GM21529 (cell line): ENCODE measurements around the gene ASTL.
"Not testable (repeated sequence)": the region's sequence is repeated elsewhere in the genome, so short reads cannot be mapped to it uniquely, and the experiment has no call there.

Experiments
- ATAC-seq: cut with Tn5 transposase; IDR thresholded peaks from one replicate; pipeline ENCODE4 v1.9.1; 2021; ENCODE audit not compliant: unreplicated experiment

ASTL gene

DNA sequence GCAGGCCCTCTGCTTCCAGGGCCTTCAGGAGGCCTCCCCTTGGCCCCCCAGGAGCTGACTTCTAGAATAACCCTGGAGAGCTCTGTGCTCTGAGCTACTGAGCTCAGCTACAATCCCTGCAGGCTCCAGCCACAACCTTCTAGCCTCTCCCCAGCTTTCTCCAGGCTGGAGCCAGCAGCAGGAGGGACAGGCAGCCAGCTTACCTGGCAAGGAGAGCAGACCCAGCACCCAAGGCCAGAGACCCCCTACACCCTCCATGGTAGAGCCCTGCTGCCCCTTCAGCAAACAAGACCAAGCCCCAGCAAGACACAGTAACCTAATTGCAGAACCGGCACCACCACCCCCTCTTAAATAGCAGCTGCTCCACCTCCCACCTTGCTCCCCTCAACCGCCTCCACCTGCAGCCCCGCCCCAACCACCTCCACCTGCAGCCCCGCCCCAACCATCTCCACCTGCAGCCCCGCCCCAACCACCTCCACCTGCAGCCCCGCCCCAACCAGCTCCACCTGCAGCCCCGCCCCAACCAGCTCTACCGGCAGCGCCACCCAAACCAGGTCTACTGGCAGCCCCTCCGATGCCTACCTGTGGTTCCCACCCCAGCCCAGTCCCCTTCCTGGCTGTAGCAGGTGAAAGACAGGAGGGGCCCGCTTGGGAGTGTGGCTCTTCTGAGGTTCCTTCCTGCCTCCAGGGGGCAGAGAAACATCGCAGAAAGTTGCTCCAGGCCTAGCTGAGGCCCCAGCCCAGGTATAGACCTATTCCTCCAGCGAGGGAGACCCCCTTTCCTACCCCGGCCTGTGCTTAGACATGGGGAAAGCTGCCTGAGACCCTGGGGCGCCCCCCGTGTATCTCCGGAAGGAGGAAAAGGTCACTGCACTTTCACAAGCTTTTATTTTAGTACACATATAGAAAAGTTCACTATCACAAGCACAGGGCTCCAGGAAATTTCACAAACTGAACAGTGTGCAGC lies at the start of gene ASTL:
TSS of gene ASTL (minus strand) at position 324 of the 967 bp plus-strand sequence. CDS start at position 258, 66 bp downstream.
- ATAC-seq: peak; percentile 36

GRCh38 chr2:96186562-96186961 lies 48.3 kb upstream of the ASTL start:
- no peak for ATAC-seq

DNA sequence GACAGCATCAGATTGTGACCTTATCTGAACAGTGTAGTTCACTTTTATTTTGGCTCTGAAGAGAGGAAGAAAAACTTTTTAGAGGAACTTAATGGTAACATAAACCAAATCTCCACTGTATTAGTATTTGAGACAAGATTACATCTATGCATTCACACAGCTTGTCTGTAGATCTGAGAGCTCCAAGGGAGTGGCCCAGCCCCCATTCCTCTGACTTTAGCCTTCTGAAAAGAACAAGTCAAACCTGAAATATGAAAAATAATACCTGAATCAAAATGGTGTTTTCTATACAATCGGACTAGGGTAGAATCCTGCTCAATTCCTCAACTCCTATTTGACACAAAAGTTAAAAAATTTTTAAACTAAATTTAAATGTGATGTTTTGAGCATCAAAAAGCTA lies 47.2 kb upstream of the ASTL start:
- no peak for ATAC-seq

DNA sequence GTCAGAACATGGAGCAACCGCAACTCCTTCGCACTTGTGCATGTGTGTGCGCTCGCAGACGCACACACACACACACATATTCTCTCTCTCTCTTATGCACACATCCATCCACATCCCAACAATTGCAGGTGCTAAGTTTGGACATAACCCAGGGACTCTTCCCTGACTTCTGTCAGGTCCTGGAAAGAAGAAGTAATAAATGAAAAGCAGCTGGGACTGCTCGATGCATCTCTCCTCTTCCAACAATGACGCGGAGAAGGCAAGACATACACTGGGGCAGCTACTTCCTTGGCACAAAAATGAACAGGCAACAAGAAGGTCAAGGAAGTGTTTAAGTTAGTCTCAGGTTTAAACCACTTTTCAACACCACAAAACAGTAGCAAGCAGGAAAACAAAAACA lies 46.7 kb upstream of the ASTL start:
- no peak for ATAC-seq

DNA sequence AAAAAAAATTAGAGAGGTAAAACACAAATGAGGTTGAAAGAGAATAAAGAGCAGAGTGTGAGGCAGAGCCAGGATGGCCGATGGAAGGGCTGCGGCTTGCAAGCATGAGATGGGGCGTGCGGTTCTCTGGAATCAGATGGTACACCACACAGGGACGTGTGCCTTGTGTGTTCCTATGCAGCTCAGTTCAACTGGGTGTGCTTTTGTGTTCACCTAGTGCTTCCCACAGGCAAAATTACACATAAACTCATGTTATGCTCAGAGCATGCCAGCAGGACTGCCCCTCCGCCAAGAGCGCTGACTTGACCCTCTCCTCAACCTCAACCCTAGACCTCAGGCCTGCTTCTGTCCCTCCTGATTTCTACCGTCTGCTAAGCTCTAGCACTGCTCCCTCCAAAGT lies 45.9 kb upstream of the ASTL start:
- no peak for ATAC-seq

DNA sequence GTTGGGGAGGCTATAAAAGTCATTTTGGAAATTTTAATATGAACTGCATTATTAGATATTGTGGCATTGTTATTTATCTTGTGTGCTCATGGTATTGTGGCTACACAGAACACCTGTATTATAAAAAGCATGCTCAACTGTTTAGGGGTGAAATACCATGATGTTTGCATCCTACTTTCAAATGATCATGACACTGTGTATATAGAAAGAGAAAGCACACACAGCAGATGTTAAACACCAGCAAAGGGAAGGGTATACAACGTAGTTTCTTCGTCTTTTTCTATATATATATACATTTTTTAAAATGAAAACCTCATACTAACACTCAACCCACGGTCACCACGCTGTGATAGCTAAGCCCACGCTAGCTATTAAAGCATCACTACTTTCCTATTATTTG lies 43.2 kb upstream of the ASTL start:
- no peak for ATAC-seq

- ATAC-seq: no peak
Observed at GRCh38 chr2:96180521-96180920, 42.2 kb upstream of the ASTL start.

DNA sequence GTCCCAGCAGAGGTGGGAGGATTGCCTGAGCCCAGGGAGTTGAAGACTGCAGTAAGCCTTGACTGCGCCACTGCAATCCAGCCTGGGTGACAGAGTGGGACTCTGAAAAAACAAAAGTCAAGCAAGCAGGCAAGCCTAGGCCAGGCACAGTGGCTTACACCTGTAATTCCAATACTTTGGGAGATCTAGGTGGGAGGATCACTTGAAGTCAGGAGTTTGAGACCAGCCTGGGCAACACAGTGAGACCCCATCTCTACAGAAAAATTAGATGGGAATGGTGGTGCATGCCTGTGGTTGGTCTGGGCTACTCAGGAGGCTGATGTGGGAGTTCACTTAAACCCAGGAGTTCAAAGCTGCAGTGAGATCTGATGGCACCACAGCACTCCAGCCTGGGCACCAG lies 41.7 kb upstream of the ASTL start:
- no peak for ATAC-seq

DNA sequence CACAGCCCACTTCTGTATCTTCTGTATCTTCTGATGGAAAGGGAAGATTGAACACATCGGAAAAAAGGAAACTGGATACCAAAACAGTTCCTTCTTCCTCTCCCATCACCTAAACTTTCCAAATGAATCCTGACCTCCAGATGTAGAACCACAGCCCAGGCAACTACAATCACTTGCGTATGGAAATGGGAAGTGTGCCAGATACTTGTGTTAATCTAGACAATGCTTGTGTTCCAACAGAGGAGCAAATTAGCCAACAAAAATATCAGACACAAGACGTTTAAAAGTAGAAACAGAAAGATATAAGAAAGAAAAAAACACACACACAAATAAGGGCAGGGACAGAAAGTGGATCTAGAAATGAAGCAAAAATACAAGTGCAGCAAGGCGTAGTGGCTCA lies 38.4 kb upstream of the ASTL start:
- no peak for ATAC-seq

DNA sequence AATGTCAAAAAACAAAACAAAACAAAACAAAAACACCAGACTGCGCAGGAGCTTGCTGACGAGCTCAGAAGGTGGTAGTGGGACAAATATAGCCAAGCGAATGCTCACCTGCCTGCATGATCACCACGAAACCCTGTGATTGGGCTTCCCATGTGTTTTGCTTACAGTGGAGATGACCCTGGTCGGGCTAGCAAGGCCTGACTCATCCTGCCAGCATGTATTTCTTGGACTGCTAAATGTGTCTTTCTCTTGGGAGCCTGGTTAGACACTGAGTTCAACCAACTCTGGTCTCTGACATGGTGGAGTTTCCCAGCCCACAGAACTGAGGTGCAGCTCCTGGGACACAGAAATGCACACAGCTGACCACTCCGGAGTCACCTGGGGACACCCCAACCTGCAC lies 37.6 kb upstream of the ASTL start:
- ATAC-seq: no peak

DNA sequence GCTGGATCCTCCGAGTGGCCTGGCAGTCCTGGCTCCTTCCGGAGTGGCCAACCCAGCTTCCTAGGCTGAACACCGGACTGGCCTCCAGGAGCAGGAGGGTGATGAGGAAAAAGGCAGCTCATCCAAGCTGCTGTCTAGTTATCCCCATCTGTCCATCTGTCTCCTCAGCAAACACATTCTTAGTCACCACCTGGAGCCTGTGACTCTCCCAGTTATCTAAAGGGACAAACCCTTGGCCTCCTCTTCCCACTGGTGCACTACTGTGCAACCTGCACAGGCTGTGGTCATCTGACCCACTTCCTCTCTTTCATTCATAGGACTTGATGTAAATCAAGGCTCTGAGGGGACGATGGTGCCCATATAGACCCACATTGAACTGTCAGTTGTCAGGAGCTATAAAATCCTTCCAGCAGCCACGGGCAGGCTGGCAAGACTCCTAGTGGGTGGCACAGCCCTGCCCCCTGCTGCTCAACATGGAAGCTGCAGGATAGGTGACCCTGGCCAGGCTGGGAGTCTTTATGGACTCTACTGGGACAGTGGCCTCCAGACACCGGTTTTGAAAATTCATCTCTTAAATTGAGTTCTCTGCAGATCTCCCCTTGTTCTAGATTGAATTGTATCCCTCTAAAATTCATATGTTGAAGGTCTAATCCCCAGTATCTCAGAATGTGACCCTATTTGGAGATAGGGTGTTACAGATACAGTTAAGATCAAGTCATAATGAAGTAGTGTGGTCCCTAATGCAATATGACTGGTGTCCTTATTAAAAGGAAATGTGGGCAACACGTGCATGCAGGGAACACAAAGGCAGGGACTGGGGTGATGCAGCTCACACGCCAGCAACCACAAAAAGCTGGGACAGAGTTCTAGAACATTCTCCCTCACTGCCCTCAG lies 36.2 kb upstream of the ASTL start:
- ATAC-seq: peak; percentile 83

DNA sequence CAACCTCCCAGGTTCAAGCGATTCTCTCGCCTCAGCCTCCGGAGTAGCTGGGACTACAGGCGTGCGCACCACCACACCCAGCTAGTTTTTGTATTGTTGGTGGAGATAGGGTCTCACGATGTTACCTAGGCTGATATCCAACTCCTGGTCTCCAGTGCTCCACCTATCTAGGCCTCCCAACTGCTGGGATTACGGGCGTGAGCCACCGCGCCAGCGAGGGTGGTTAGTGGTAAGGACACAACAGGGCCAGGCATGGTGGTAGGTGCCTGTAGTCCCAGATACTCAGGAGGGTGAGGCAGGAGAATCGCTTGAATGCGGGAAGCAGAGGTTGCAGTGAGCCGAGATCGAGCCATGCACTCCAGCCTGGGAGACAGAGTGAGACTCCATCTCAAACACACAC lies 33.5 kb upstream of the ASTL start:
- ATAC-seq: no peak

GRCh38 chr2:96170626-96171025 lies 32.3 kb upstream of the ASTL start:
- no peak for ATAC-seq

DNA sequence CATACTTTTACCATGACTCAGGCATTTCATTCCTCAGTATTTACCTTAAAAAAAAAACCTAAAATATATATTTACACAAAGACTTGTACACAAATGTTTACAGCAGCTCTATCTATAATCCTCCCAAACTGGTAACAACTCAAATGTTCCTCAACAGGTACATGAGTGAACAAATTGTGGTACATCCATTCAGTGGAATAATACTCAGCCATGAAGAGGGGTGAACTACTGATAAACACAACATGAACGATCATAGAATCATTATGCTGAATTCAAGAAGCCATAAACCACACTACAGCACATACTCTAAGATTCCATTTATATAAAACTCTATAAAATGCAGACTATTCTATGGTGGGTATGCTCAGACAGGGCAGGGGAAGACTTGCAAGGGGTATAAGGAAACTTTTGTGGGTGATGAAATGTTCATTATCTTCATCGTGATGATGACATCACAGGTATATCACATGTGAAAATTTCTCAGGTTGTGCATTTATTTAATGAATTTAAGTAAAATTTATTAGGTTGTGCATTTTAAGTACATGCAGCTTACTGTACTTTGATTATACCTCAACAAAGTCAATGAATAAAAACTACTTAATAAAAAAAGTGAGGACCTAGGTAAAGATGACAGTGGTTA lies 31.7 kb upstream of the ASTL start:
- ATAC-seq: no peak

DNA sequence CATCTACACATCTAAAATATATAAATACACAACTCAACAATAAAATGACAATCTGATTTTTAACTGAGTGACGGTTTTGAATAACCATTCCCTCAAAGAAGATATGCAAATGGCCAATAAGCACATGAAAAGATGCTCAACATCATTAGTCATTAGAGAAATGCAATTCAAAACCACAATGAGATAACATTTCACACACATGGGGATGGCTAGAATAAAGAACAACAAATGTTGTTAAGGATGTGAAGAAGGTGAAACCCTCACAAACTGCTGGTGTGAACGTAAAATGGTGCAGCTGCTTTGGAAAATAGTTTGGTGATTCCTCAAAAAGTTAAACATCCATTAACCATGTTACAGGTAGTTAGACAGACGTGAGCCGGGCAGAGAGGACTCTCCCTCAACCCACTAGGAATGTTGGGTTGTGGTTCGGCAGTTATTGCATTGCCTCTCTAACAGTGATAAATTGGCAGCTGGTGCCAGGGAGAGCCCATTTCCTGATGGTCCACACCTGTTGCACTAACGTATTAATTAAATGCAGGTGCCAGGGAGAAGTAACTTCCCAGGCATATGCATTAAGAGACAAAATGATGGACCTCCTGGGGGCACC lies 29.2 kb upstream of the ASTL start:
- ATAC-seq: no peak

DNA sequence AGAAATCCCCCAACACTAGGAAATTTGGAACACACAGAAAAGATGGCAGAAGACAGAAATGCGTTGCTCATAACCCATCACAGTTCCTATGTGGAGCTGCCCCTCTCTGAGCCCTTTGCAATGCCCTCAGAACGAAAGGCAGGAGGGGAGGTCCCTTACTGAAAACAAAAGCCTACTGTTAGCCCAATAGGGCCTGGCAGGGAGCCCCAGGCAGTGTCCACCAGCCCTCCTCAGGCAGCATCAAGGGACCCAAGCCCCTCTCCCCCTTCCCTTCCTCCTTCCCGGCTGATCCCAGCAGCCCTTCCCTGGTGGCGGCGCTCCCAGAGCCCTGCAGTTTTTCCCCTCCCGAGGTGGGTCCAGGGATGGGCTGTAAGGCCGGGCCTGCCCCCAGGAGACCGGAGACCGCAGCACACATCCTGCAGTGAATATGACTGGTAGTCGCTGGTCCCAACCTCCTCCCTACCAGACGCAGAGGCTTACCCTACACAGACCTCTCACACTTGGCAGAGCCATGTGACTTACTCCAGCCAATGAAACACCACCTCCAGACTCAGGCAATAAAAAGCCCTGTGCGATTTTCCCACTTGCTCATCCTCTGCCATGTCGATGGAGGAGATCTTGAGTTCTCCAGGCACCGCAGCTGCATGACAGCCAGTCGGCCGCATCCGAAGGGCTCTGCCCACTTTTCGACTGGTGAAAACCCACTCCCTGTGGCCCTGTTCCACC lies 26.3 kb upstream of the ASTL start:
- ATAC-seq: peak; percentile 71

DNA sequence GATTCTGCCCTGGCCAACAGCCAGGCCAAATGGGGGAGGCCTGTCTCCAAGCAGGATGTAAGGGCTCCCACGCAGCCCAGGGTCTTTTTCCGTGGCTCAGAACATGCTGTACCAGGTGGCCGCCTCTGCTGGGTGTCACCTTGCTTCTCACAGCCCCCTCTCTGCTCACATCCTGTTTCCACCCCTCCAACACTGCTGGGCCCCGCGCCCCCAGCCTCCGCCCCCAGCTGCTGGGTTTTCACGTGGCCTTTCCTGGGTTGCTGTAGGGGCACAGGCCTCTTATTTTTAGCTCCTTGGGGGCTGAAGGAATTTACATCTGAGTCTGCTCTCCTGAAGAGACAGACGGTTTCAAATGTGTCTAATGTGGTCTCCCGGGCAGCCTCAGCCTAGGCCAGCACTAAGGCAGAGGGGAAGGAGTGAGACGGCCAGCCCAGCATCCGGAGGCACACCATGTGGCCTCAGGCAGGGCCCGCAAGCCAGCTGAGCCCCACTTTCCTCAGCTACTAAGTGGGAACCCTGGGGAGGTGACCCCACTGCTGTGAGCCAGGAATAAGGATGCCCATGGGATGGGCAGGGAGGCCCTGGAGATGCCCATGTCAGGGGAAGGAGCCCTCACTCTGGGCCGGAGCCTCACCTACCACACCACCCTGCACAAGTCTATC lies 25.6 kb upstream of the ASTL start:
- peak; percentile 55 for ATAC-seq

DNA sequence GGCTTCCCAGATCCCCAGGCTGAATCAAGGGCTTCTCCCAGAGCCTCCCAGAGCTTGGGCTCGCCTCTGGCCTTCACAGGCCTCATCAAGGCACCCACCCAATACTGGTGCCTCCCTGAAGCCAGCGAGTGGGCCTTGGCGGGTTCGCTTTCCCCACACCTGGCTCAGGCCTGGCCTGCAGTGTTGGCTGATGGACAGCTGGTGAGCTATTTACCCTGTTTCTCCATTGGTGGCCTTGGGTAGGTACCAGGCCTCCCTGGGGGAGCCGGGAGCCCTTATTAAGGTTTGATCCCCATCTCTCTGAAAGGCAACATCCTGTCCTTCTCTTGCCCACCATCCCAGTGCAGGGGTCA lies 25.1 kb upstream of the ASTL start:
- ATAC-seq: peak; percentile 13

GRCh38 chr2:96161898-96162297 lies 23.6 kb upstream of the ASTL start:
- no peak for ATAC-seq

DNA sequence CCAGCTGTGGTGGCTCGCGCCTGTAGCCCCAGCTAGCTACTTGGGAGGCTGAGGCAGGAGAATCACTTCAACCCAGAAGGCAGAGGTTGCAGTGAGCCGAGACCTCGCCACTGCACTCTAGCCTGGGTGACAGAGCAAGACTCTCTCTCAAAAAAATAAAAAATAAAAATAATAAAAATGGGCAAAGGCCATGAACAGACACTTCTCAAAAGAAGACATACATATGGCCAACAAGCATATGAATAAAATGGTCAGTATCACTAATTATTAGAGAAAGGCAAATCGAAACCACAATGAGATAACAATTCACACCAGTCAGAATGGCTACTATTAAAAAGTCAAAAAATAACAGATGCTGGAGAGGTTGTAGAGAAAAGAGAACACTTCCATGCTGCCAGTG lies 22.1 kb upstream of the ASTL start:
- ATAC-seq: not testable (repeated sequence)
